ENCODE data around the gene AUTS2.

AUTS2 gene

DNA sequence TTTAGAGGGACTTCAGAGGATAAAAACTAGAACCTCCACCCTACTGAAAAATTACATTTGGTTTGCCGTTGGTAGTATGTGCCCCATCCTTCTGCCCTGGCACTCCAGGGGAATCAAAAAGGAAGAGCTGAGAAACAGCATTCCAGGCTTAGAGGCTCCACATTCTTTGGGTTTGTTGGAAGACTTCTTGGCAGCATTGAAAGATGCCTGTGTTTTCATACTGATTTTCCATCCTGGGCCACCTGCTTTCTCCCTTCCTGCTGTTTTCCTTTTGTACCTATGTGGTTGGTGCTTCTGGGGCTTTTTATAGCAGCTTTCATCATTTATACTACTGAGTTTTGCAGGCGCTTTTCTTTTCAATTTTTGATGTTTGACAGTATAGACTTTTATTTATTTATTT, 61.7 kb downstream of the AUTS2 start:
- no peak for DNase-seq

DNA sequence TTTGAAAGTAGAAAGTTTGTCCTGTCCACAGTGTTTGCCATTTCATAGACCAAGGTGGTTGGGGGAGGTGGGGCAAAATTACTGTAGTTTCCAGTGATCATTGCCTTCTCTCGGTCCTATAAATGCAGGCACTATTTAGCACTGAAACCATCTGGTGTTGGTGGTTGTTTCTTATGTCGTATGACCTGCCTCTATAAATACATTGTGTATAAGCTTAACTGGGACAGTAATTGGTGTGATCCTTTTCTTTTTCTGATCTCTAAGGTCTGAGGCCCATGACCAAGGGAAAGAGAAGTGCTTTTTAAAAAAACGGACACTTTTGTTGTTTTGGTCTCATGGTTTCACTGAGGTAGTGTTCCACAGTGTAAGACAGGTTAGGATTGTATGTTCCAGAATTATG, 63.1 kb downstream of the AUTS2 start:
- DNase-seq: no peak

DNA sequence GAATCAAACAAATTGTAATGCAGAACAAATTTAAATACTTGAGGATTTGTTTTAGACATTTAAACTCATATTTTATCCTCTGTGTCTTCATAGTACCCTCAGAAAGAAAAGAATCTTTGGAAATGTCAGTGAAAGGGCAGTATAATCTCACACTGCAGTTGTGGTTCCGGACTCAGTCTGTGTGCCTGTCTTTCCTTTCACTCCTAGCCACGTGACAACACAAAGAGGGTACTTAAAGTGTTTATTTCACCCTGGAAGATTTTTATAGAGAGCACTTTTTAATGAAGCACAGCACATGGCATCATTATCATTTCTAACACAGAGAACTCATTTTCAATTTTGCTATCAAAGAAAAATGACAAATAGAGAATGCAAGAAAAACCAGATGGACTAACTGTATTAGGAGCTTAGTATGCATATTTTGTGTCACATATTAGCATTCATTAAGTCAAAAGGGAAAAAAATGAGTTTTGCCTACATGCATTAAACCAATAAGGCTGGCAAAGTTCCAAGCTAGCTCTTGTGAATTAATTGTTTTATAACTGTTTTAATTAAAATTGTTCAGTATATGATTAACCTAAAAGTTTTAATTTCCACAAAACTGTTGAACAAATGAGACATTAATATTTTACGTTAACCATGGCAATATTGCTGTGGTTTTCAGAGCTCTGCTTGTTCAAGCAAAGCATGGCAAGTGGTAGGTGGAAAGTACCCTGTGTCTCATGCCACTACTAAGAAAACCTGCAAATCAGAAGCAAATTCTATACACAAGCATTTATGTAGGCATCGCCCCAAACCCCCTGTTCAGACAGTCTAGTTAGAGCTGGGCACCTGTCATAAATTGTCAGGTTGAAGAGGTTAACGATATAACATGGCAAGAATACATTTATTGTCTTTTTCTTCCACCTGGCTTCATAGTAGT, 65.9 kb downstream of the AUTS2 start:
- no peak for DNase-seq

DNA sequence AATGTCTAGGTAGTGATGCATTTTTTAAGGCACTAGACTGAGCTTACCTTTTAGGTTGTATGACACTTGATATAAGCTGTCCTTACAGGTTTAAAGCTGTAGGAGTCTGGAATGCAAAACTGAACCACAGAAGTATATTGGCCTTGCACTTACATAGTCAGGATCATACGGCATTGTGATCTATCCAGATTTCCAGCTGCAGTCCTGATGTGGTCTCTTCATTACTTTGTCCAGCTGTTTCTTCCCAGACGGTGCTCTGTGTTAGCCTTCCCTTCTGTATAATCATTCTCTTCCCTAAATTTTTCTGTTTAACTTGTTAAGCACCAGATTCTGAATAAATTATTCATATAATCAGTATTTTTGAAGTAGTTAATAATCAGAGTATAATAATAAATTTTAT, 67.1 kb downstream of the AUTS2 start:
- no peak for DNase-seq

DNA sequence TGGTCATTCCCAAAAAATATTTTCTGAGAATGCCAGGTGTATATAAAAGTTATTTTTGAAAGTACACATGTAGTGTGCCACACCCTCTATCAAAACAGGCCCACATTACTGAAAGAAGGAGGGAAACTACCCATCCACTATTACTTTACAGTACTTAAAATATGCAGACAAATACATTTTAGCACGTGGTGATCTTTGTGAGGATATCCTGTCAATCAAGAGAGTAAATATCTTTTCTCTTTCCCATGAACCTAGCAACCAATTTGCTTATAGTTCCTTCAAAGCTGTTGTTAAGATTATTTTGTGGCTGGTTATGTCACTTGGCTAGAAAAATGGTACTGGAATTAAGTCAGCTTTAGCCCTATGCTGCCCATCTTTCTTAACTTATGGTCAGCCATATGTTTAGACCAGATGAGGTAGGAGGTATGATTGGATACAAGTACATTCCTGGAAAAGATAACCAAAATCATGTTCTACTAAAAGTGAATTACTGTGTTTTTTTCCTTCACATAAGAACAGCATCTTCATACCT, 70.1 kb downstream of the AUTS2 start:
- no peak for DNase-seq

DNA sequence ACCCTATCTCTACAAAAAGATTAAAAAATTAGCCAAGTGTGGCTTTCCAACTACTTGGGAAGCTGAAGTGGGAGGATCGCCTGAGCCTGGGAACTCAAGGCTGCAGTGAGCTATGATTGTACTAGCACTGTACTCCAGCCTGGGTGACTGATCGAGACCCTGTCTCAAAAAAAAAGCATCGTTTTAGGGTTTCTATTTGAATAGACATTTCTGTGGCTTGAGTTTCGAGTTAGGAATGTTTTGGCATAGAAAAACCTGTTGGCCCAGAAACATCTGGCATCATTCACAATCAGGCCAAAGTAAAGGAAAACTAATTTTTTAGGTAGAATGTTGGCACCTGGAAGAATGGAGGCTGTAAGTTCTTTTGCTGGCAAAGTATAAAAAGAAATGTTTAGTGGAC, 72.4 kb downstream of the AUTS2 start:
- no peak for DNase-seq

DNA sequence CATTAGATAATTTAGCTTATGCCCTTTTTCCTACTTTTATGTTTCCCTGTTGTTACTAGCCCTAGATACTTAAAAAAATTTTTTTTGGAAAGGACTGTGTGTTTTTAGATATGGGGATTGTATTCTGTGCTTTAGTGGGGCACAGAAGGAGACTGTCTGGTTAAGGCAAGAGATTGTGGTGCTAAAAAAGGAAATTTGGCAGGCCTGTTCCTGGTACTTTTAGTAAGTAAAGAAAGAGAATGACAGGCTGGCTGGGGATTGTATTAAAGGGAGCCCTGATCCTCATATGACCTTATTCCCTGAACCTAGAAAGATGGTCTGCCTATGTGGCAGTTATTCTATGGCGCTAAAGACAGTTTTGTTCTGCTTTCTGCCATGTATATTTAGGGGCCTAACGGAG, 74.8 kb downstream of the AUTS2 start:
- no peak for DNase-seq

DNA sequence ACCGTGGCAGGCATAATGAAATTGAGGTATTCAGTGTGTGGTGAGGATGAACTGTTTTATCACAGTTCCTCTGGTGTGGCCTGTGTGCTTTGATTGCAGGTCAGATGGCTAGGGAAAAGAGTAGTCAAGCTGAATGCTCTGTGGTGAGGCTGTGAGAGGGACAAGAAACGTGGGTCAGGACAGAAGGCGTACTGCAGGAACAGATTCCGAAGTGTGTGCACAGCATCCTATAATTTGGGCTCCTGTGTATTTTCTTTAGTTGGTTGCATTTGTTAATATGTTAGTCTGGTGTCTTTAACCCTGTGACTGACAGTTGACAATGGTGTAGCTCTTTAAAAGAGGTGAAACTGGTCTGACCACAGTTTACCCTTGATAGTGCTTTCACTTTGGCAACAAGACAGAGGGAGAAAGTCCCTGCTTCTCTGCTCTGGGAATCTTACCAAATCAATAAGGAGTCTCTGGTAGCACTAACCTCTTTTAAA, 76.5 kb downstream of the AUTS2 start:
- no peak for DNase-seq

DNA sequence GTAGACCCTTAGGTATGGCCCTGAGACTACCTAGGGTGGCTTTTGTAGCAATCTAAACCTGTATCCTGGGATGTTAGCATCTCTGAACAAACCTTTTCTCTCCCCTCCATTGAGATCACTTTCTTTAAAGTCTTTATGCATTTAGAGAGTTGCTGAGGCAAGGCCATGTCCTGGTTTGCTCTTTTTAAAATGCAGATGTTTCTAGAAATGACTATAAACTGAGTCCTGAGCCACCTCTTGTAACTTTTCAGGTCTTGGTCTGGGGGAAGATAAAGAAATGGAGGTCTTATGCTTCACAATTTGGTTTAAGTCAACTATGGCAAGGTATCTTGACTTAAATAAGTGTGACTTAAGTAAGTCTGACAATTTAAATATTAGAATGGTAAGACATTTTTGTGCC, 78.0 kb downstream of the AUTS2 start:
- DNase-seq: no peak

DNA sequence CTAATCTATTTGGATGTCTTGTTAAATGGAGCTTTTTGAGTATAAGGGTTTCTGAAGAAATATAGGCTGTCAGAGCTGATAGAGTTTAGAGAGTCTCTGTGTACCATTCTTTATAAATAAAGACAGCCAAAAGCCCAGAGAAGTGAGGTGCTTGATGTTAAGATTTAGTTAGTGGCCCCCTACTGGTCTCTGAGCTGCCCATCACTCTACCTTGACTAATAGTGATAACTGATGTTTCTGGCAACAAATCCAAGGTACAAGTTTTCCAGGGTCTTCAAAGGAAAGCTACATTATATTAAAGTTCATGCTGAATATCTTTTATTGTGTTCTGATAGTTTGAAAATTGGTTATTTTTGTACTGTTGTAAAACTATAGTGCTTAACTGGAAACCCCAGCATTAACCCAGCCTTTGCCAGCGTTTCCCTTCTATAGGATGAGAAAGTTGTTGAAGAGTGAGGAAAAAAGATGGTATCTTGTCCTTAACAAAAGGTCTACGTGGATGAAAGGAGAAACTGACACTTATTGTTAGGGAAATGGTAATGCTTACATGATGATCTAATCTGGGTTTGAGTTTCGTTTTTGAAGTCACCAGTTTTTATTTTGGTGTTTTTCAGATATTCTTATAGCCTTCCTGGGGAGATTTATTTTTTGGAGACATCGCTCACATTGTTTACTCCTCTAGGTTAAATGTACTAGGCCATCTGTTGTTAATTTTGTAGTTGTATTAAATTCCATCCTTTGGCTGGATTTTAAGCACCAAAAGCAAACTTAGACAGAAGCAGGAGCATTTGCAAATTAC, 79.0 kb downstream of the AUTS2 start:
- DNase-seq: peak; percentile 16

DNA sequence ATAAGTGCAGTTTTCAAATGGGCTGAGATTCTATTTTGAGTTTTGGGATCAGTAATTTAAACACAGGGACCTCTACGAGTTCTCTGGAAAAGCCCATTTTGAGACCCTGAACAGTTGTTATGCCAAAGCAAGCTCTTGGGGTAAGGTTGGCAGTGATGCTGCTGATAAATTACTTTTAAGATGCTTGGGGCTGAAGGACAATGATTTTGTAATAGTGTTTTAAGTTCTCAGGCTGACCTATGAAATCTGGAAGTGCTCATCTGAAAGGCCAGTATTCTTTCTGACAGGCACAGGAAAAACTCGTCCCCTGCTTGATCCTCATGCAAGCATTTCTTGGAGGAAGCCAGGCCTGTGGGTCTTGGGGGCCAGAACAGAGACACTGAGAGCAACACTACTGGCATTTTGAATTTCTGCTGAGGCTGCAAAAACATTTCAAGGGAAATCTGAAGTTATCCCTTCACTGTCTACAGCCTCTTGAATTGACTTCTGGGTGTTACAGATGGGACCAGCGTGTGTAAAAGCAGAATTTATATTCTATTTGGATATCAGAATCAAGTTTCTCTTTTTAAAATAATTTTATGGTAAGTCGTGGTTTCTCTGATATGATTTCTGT, 79.7 kb downstream of the AUTS2 start:
- no peak for DNase-seq

DNA sequence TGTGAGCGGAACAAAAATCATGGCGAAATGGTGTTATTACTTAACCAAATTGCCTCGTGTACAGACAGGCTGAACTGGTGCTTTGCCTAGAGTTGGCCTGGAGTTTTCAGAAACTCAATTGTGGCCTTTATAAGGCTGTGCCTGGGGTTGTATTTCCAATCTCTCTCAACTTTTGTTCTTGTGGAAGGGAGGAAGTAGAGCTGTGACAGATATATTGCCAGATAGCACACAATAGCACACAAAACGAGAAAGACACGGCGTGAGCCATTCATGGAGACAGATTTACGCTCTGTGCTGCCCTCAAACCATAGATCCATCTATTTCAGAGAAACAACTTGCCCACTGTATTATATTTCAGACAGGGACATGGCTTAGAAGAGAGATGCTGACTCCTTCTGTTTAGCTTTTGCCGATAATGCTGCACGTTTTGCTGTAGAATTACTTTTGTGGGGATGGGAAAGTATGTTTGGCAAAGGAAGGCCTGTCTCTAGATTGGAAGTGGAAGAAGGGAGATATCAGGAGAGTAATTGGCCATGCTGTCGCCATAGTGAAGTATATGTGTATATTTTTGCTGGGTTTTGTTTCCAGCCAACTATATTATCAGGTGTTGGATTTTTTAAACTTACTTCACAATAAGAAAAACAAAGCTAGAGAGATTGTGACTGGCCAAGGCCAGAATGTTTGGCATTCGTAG, 80.4 kb downstream of the AUTS2 start:
- DNase-seq: peak; percentile 11

DNA sequence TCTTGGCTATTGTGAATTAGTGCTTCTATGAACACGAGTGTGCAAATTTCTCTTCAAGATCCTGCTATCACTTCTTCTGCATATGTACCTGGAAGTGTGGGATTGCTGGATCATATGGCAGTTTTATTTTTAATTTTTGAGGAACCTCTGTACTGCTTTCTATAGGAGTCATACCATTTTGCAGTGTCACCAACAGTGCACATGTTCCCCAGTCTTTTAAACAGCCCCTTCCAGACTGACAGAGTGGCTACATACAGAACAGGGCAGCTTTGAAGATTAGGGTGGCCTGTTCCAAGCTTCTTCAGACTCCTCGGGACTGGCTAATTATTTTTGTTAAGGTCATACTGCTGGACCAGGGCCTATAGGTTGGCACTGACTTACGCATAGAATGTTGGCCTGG, 82.9 kb downstream of the AUTS2 start:
- peak; percentile 17 for DNase-seq

DNA sequence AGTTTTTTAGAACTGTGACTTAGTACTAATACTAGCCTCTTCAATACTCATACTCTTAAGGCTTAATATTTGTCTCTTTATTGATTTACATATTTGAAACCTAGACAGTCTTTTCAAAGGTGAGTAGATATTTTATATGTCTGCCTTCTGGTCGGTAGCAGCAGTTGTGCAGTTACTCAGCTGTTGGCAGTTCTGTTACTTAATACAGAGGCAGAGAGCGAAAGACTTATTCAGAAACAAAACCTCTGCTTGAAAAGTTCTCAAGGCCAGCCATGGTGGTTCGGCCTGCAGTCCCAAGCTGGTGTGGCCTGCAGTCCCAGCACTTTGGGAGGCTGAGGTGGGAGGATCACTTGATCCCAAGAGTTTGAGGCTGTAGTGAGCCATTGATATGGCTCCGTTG, 84.2 kb downstream of the AUTS2 start:
- DNase-seq: peak; percentile 22

DNA sequence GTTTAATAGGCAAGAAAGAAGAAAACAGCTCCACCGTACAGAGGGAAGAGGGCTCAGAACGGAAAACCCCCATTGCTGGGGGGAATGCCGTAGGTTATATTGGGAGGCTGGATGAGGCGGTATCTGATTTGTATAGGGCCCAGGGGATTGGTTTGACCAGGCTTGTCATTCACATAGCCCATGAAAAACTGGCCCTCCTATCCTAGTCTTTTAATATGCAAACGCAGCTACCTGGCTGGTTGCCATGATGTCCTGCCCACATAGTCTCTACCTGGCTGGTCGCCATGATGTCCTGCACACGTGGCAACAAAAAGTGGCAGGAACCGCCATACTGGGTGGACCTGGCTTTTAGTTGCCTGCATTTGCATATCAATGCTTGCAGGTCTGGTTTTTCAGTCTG, 84.7 kb downstream of the AUTS2 start:
- no peak for DNase-seq

DNA sequence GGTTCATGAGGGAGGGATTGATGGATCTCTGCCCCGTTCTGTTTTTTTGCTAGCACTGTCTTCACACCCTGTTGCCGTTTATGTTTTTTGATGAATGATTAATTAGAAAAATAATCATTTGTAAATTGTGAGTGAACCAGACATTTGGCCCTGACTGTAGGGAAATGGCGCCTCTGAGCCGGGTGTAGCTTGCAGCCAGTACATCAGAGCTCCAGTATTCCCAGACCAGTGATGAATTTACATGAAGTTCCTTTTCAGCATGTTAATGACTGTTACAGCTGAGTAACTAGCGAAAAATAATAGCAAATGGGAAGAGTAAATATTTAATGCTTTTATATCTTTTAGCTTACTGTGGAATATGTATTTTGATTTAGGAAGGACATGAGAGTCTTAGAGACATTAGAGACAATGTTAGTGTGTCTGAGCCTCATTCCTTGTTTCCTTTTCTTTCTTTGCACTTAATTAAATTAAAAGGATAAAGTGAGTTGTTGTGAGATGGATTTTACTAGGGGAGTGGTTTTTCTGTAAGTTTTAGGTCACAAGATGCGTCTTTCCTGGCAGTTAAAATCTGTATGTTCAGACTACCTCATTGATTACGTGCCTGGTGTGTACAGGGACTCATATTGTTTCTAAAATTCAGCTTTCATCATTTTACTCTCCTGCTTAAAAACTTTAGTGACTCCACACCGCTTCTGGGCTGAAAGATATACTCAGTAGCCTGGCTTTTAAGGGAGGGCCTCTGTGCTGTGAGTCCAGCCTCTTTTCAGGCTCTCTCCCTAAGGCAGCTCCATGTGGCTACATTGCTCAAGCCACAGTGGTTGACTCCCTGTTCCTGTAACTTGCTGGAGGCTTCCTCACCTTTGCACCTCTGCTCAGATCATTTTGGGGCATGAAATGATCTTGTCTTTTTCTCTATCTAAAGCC, 86.4 kb downstream of the AUTS2 start:
- no peak for DNase-seq

DNA sequence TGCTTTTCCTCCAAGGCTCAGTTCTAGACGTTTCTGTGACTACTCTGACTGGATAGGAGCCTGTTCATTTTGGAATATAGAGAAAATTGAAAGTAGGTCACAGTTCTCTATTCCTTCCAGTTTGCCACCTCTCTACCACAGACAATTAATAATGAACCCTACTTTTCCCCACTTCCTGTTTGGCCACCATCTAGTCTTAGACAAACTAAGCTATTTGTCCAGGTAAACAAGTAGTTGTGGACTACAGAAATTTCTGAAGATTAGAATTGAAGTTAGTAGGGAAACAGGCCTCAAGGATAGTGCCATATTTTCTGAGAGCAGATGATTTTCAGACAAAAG, 87.0 kb downstream of the AUTS2 start:
- DNase-seq: no peak

DNA sequence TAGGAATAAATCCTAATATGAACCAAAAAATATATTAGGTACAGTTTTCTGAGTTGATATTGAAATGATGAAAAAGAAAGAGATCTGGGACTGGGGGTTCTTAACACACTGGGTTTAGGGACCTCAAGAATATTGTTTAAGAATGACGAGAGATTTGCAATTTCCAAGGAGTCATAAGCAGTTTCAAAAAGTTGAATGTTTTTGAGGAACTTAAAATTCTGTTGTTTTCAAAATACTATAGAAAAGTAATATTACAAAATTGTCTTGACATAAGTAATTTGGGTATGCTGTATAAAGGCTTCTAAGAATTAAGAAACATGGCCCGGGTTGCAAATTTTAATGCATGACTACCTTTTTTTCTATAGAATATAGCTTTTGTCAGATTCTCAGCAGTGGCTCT, 88.1 kb downstream of the AUTS2 start:
- no peak for DNase-seq

DNA sequence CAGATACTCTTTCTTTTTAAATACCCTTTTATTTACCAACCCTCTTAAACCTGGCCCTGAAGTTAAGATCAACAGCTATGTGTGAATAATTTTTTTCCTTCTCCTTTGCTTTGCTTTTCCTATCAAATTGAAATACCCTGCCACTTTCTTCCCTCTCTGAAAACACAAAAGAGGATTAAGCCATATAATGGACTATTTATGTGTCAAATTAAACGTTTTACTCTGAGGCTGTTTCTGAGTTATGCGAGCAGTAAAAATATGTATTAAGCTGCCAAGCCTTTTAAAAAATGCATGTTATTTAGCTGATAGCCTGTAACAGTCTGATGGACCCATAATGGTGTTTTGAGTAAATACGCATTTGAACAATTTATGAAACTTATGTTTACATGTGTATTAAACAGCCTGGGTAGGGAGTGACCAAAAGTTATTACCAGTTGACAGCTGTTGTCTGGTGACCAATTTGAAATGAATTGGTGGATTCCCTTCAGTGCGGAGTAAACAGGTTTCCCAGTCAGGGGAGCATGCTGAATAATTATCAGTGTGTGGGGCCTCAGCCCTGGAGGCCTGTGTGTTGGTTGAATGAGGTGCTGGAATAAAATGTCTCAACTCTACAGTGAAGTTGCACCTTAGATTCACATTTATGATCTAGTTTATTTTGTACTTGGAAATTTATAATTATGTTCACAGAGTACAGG, 89.6 kb downstream of the AUTS2 start:
- DNase-seq: no peak

DNA sequence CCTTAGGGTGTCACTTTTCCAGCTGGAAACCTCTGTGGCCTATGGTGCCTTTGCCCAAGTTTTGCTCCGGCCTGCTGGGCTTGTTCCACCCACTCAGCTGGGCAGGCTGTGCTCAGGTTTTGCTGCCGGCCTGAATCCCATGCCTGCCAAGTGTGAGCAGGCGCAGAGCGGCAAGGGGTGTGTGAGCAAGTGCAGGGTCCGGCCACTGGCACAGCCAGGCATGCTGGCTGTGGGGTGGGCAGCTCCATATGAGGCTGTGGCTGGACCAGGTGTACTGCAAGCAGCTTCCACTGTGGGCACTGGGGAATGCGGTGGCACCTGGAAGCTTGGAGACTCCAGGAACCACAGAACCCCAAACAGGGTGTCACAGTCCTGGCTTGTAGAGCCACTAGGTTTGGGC, 92.1 kb downstream of the AUTS2 start:
- no peak for DNase-seq

DNA sequence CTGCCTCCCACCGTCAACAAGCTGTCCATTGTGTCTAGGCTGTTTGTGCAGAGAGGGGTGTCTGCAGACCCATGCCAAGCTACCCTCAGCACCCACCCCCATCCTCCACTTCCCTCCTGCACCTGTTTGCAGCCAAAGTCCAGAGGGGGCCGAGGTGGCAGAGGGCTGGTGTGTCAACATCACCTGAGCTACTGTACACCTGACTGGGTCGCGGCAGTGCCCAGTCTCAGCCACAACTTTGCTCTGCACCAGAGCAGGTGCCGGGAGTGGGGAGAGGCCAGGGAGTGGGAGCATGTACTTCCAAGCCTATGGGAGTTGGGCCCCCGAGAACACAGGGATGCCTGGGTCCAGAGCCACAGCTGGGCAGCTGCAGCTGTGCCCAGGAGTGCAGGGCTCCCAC, 93.1 kb downstream of the AUTS2 start:
- no peak for DNase-seq

All from suppressor macrophage treated with lipopolysaccharide for 4 hours (primary cell).